Erythroblast (primary cell): ENCODE data around the gene FADS2.
A peak's percentile ranks its signal among the peaks of the same experiment; 100 is the strongest.

ENCODE experiments used
- DNase-seq, 2 experiments: peaks; one replicate each; lab custom pipeline; 2025; lab: John Stamatoyannopoulos, UW
- GATA1 ChIP-seq: IDR thresholded peaks from 2 replicates; pipeline ENCODE4 v1.6.1; 2011; ENCODE audit warnings: low read depth, mild to moderate bottlenecking, control low read depth, low read length, moderate library complexity
- POLR2A ChIP-seq: IDR thresholded peaks from 2 replicates; pipeline ENCODE4 v1.6.1; 2011; ENCODE audit warnings: mild to moderate bottlenecking, low read length

The FADS2 gene

GRCh38 chr11:61895046-61895717, 67.1 kb downstream of the FADS2 start:
- no peak for DNase-seq
- TF ChIP-seq GATA1 = no peak
- no peak for TF ChIP-seq POLR2A

- TF ChIP-seq GATA1 = no peak
- TF ChIP-seq POLR2A = no peak
- DNase-seq = no peak
Observed at GRCh38 chr11:61895718-61896059, 67.6 kb downstream of the FADS2 start.

GRCh38 chr11:61896665-61897386, 68.7 kb downstream of the FADS2 start:
- TF ChIP-seq GATA1 (no peak), POLR2A (no peak)
- no peak for DNase-seq

GRCh38 chr11:61897387-61898246, 69.5 kb downstream of the FADS2 start:
- peak; percentile 73 to 86 for DNase-seq
- TF ChIP-seq GATA1 (no peak), POLR2A (no peak)

- no peak for TF ChIP-seq GATA1
- TF ChIP-seq POLR2A = no peak
Observed at GRCh38 chr11:61898247-61898582, 70.1 kb downstream of the FADS2 start.

GRCh38 chr11:61899146-61899841, 71.2 kb downstream of the FADS2 start:
- TF ChIP-seq GATA1 (no peak), POLR2A (no peak)
- peak; percentile 86 to 93 for DNase-seq

More at GRCh38 chr11:61898247-61898582, 70.1 kb downstream of the FADS2 start:
- no peak for DNase-seq

GRCh38 chr11:61900251-61900650, 72.2 kb downstream of the FADS2 start:
- TF ChIP-seq POLR2A = no peak
- no peak for TF ChIP-seq GATA1
- DNase-seq = no peak

GRCh38 chr11:61901397-61901796, 73.3 kb downstream of the FADS2 start:
- peak; percentile 26 to 47 for DNase-seq

GRCh38 chr11:61902313-61902712, 74.2 kb downstream of the FADS2 start:
- DNase-seq = no peak
- TF ChIP-seq POLR2A = no peak
- TF ChIP-seq GATA1 = no peak

More at GRCh38 chr11:61901397-61901796, 73.3 kb downstream of the FADS2 start:
- TF ChIP-seq GATA1 = no peak
- no peak for TF ChIP-seq POLR2A

- no peak for DNase-seq
- TF ChIP-seq GATA1 (no peak), POLR2A (no peak)
Observed at GRCh38 chr11:61903845-61904244, 75.7 kb downstream of the FADS2 start.

GRCh38 chr11:61904539-61905048, 76.5 kb downstream of the FADS2 start:
- TF ChIP-seq GATA1 = no peak
- TF ChIP-seq POLR2A = no peak
- peak in 1 of 2 experiments; percentile 27 for DNase-seq

GRCh38 chr11:61905067-61905696, 77.1 kb downstream of the FADS2 start:
- DNase-seq = no peak
- no peak for TF ChIP-seq POLR2A
- no peak for TF ChIP-seq GATA1

GRCh38 chr11:61905801-61906521, 77.9 kb downstream of the FADS2 start:
- TF ChIP-seq GATA1 (no peak), POLR2A (no peak)
- DNase-seq = no peak
